Cardiac fibroblast (primary cell): ENCODE results near the gene CD276.

Experiments
- DNase-seq, 2 donors: peaks; one replicate each; pipeline versions ENCODE4 v3.0.0 to v3.0.0-alpha.2; 2010; ENCODE audit warnings: low read depth in 2 of 2
- H3K4me3 ChIP-seq, 2 donors: replicated peaks in 1 of 2; 1 replicate in 1 of 2; 2 replicates in 1 of 2; pipeline ENCODE4 v1.5.1; 2011; ENCODE audit warnings: low read depth in 2 of 2, low read length in 2 of 2, mild to moderate bottlenecking in 2 of 2, moderate library complexity in 1 of 2
- TF ChIP-seq, protein P1 (sequence below): IDR thresholded peaks from one replicate; pipeline ENCODE4 v1.5.1; 2011; ENCODE audit warnings: low read depth, mild to moderate bottlenecking, low read length, inconsistent platforms

CD276 gene

DNA sequence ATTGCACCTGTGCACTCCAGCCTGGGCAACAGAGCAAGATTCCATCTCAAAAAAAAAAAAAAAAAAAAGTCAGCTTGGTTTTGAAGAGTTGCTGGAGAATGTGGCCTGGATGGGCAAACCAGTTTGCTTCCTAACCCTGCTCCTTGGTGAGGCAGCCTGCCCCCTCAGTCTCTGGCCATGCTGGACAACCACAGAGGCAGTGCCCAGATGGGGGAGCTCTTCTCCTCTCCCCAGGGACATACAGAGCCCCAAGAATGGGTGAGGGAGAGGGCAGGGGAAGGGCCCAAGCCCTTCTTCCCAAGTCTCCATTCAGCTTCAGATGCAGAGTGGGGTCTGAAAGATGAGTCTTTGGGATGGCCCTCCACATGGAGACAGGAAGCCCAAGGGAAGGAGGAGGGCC is 27.9 kb downstream of the CD276 start:
- no peak overlapping the region for H3K4me3 ChIP-seq
- TF ChIP-seq, protein P1, sequence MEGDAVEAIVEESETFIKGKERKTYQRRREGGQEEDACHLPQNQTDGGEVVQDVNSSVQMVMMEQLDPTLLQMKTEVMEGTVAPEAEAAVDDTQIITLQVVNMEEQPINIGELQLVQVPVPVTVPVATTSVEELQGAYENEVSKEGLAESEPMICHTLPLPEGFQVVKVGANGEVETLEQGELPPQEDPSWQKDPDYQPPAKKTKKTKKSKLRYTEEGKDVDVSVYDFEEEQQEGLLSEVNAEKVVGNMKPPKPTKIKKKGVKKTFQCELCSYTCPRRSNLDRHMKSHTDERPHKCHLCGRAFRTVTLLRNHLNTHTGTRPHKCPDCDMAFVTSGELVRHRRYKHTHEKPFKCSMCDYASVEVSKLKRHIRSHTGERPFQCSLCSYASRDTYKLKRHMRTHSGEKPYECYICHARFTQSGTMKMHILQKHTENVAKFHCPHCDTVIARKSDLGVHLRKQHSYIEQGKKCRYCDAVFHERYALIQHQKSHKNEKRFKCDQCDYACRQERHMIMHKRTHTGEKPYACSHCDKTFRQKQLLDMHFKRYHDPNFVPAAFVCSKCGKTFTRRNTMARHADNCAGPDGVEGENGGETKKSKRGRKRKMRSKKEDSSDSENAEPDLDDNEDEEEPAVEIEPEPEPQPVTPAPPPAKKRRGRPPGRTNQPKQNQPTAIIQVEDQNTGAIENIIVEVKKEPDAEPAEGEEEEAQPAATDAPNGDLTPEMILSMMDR = no peak

GRCh38 chr15:73714695-73715301 is 30.6 kb downstream of the CD276 start:
- DNase-seq = no peak
- TF ChIP-seq, protein P1 = no peak

More for the DNA sequence above, 27.9 kb downstream of the CD276 start:
- no peak for DNase-seq

DNA sequence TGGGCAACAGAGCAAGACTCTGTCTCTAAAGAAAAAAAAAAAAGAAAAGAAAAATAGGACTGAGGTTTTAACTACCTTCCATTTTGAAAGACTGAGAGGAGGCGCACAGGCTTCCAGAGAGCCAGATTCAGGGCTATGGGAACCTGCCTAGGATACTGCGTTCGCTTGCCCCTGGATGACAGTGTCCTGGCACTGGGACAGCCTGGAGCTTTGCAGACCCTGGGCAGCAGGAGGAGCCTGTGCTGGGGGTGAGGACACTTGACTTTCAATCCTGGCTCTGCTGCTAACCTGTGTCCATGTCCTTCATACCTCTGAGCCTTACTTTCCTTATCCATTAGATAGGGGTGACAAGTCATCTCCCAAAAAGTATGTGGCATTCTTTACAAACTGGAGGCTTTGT is 31.2 kb downstream of the CD276 start:
- no peak overlapping the region for H3K4me3 ChIP-seq
- no peak for DNase-seq
- TF ChIP-seq, protein P1 = no peak

More at GRCh38 chr15:73714695-73715301, 30.6 kb downstream of the CD276 start:
- no peak overlapping the region for H3K4me3 ChIP-seq

DNA sequence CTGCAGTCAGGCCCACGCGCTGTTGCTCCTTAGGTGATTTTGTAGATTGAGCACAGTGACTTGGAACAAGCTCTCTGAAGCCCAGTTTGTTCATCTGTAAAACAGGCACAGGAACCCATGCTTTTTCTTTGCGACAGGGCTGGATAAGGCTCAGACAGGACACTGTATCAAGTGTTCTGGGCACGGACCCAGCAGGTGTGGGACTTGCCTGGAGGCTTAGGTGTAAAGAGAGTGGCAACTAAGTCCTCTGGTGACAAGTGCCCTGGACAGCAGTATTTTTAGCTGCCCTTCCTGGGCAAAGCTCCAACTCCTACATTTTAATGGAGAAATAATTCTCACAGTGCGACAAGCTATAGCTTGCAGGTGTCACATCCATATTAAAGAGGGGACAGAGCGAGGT is 32.2 kb downstream of the CD276 start:
- TF ChIP-seq, protein P1 = no peak
- DNase-seq = no peak
- H3K4me3 ChIP-seq = no peak overlapping the region

DNA sequence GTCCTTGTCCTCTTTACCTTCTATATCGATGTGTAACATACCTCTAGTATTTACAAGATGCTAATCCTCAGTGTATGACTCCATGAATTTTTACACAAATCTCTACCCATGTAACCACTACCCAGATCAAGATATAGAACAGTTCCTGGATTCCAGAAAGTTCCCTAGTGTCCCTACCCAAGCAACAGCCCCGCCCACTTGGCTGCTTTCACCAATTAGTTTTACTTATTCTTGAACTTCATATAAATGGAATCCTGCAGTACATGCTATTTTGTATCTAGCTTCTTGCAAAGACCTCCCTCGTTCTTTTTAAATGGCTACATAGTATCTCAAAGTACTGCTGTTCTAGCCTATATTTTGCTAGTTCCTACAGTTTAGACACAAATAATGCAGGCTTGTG is 33.0 kb downstream of the CD276 start:
- no peak overlapping the region for H3K4me3 ChIP-seq
- DNase-seq = no peak
- TF ChIP-seq, protein P1 = no peak

DNA sequence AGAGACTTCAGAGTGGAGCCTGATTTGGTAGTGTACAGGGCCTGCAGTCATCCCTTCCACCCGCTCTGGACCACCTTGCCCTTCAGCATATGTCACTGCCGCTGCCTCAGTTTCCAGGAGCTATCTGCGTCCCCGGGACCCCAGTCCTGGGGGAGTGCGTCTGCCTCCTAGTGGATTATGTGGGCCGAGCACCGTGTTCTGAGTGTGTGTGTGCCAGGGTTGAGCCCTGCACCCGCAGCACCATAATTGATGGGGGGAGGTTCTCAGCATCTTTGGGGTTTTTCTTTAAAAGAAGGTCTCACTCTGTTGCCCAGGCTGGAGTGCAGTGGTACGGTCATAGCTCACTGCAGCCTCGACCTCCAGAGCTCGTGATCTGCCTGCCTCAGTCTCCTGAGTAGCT is 33.6 kb downstream of the CD276 start:
- no peak for DNase-seq
- no peak overlapping the region for H3K4me3 ChIP-seq
- TF ChIP-seq, protein P1 = peak; percentile 15

DNA sequence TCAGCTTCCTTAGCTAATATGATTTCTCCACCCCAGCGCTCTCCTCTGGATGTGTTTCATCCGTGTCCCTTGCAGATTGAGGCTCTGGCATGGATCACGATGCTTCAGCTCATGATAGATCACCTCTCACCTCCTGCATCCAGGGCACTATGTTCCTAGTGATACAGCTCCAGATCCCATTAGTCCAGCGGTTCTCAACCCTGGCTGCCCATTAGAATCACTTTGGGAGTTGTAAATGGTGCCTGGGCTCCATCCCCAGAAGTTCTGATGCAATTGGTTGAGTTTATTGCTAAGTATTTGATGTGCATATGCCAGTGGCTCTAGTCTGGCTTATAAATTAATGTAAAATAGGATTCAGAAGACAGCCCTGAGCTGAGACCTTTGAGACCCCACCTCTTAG is 34.5 kb downstream of the CD276 start:
- DNase-seq = no peak
- H3K4me3 ChIP-seq = no peak overlapping the region
- TF ChIP-seq, protein P1 = no peak
